H1 (cell line): ENCODE results near the gene PPBP. TPM values are rescaled to one million over a fixed set of nuclear protein-coding genes. Genes with fewer than 3 reads are reported as not detected.

Experiments used
- polyA plus RNA-seq, 7 experiments: library from polyadenylated mRNA; depleted of rRNA in 3 of 7; stranded (reverse) in 5 of 7; unstranded in 2 of 7; fragments of >200 nt in 5 of 7; fragments of 200-250 nt in 2 of 7; gene quantifications; 1 replicate in 5 of 7; 2 replicates in 1 of 7; 4 replicates in 1 of 7; pipeline versions ENCODE4 v1.2.1 to v1.2.3, GENCODE V29; 2011 to 2013; ENCODE audit warnings: missing spikeins in 2 of 7, mixed read lengths in 2 of 7
- small RNA-seq: library from polyadenylated mRNA; stranded (forward); fragments of <200 nt; extraction: miRNeasy Mini kit (QIAGEN cat#:217004); gene quantifications from one replicate; pipeline ENCODE3, GENCODE V24; 2013; ENCODE audit not compliant: insufficient read depth
- total RNA-seq: library from RNA; stranded (reverse); fragmentation: NEBNext Ultra II Directional; extraction: Animal tissue kit (Norgen Biotek cat#: 25700); gene quantifications from 2 replicates; pipeline ENCODE4 v1.2.1, GENCODE V29; 2021

Gene PPBP
- total and polyA plus RNA-seq, 2 of the 8 experiments (the other 6 are each of a cell fraction or from before 2014, with no cell fraction given), result 0.18 to 0.43 TPM

Small RNA genes within 50 kb of the gene (small RNA-seq; reads per million reads assigned to genes)
- not detected for gene RN7SL218P

Other genes with a start within 250 kb of the PPBP start
- not detected in 2 replicates for gene CXCL8, start 247.6 kb downstream of the PPBP start, total RNA-seq
- gene CXCL8, start 247.6 kb downstream of the PPBP start, polyA plus RNA-seq (2011; rRNA removed), result not detected in 2 replicates
- gene CXCL6, start 151.5 kb downstream of the PPBP start, total RNA-seq, result 7.6 and 8.0 TPM in 2 replicates
- 6.3 and 10.2 TPM in 2 replicates for gene CXCL6, start 151.5 kb downstream of the PPBP start, polyA plus RNA-seq (2011; rRNA removed)
- gene PF4V1, start 134.9 kb downstream of the PPBP start, total RNA-seq, result not detected in 2 replicates
- gene PF4V1, start 134.9 kb downstream of the PPBP start, polyA plus RNA-seq (2011; rRNA removed), result not detected in 2 replicates
- 0.69 and 0.80 TPM in 2 replicates for gene CXCL1, start 118.8 kb downstream of the PPBP start, total RNA-seq
- gene CXCL1, start 118.8 kb downstream of the PPBP start, polyA plus RNA-seq (2011; rRNA removed), result 0.77 and 1.2 TPM in 2 replicates
- 0.71 and 2.0 TPM in 2 replicates for gene PF4, start 6.2 kb downstream of the PPBP start, total RNA-seq
- 2.3 and 4.5 TPM in 2 replicates for gene PF4, start 6.2 kb downstream of the PPBP start, polyA plus RNA-seq (2011; rRNA removed)
- 10.9 and 11.4 TPM in 2 replicates for gene CXCL5, start 10.5 kb upstream of the PPBP start, total RNA-seq
- 8.5 and 15.6 TPM in 2 replicates for gene CXCL5, start 10.5 kb upstream of the PPBP start, polyA plus RNA-seq (2011; rRNA removed)
- 5.2 TPM in 2 replicates for gene CXCL3, start 50.5 kb upstream of the PPBP start, total RNA-seq
- 3.1 and 3.7 TPM in 2 replicates for gene CXCL3, start 50.5 kb upstream of the PPBP start, polyA plus RNA-seq (2011; rRNA removed)
- gene CXCL2, start 111.0 kb upstream of the PPBP start, total RNA-seq, result 0.73 and 1.5 TPM in 2 replicates
- 0.63 and 0.72 TPM in 2 replicates for gene CXCL2, start 111.0 kb upstream of the PPBP start, polyA plus RNA-seq (2011; rRNA removed)
- 11.0 and 15.0 TPM in 2 replicates for gene MTHFD2L, start 169.9 kb upstream of the PPBP start, total RNA-seq
- 4.4 and 5.4 TPM in 2 replicates for gene MTHFD2L, start 169.9 kb upstream of the PPBP start, polyA plus RNA-seq (2011; rRNA removed)